Neutrophil (primary cell): ENCODE data around the gene ACSBG1.

ENCODE experiments used
- H3K27ac ChIP-seq: fragments of 200-600 bp; sonication (generic); 2 replicates; pipeline ENCODE4 v1.5.1; 2016; ENCODE audit warnings: mild to moderate bottlenecking, moderate library complexity
- H3K27me3 ChIP-seq: fragments of 200-600 bp; sonication (generic); 2 replicates; pipeline ENCODE4 v1.6.0; 2016; ENCODE audit warnings: mild to moderate bottlenecking
- H3K36me3 ChIP-seq: fragments of 200-600 bp; sonication (generic); 2 replicates; pipeline ENCODE4 v1.5.1; 2017
- H3K4me1 ChIP-seq, 2 experiments: fragments of 200-600 bp in 1 of 2; sonication (generic) in 1 of 2; 1 replicate in 1 of 2; 2 replicates in 1 of 2; pipeline versions ENCODE4 v1.5.1 to v1.6.1; 2013 to 2016; ENCODE audit warnings: low read depth in 1 of 2, low read length in 1 of 2, mild to moderate bottlenecking in 1 of 2, moderate library complexity in 1 of 2; ENCODE audit not compliant: control insufficient read depth in 1 of 2, insufficient read depth in 1 of 2
- H3K4me3 ChIP-seq, 2 experiments: fragments of 200-600 bp in 1 of 2; sonication (generic) in 1 of 2; 1 replicate in 1 of 2; 2 replicates in 1 of 2; pipeline ENCODE4 v1.5.1; 2013 to 2016; ENCODE audit warnings: low read depth in 1 of 2, low read length in 1 of 2, mild to moderate bottlenecking in 1 of 2, moderate library complexity in 1 of 2
- H3K9me3 ChIP-seq: fragments of 200-600 bp; sonication (generic); 2 replicates; pipeline ENCODE4 v1.5.1; 2016
- CTCF ChIP-seq: fragments of 200-600 bp; sonication (generic); IDR thresholded peaks from 2 replicates; pipeline ENCODE4 v1.5.1; 2016; ENCODE audit warnings: antibody characterized with exemption

Gene ACSBG1

GRCh38 chr15:78149068-78149804, 85.1 kb downstream of the ACSBG1 start, which contains the start of gene IDH3A:
TSS of gene IDH3A (plus strand) at chr15:78149362. CDS start at chr15:78149404, 42 bp downstream.
- peak within 1 kb of the TSS; percentile 81 to 82 for H3K4me3 ChIP-seq
- no peaks in the 10 kb centered on the region for H3K9me3 ChIP-seq
- peak; percentile 56 for TF ChIP-seq CTCF
- H3K36me3 ChIP-seq: no peaks in the 10 kb centered on the region
- peaks cover 5% of the 10 kb centered on the region for H3K27me3 ChIP-seq
- H3K4me1 ChIP-seq: peaks cover 13 to 21% of the 10 kb centered on the region in 2 experiments
- H3K27ac ChIP-seq: peak within 1 kb of the TSS; percentile 71

GRCh38 chr15:78148392-78149067, 85.8 kb downstream of the ACSBG1 start:
- peaks cover 13 to 21% of the 10 kb centered on the region in 2 experiments for H3K4me1 ChIP-seq
- no peak for TF ChIP-seq CTCF
- no peaks in the 10 kb centered on the region for H3K9me3 ChIP-seq
- H3K27me3 ChIP-seq: peaks cover 5% of the 10 kb centered on the region
- no peaks in the 10 kb centered on the region for H3K36me3 ChIP-seq
- peak overlapping the region; percentile 71 for H3K27ac ChIP-seq
- peak overlapping the region; percentile 81 to 82 for H3K4me3 ChIP-seq

- Histone ChIP-seq H3K36me3 (no peaks in the 10 kb centered on the region), H3K4me3 (no peak overlapping the region), H3K27ac (peak overlapping the region; percentile 71), H3K9me3 (no peaks in the 10 kb centered on the region), H3K4me1 (peaks cover 13 to 21% of the 10 kb centered on the region in 2 experiments), H3K27me3 (peaks cover 5% of the 10 kb centered on the region)
- TF ChIP-seq CTCF: no peak
Observed at GRCh38 chr15:78147566-78147965, 86.8 kb downstream of the ACSBG1 start.

DNA sequence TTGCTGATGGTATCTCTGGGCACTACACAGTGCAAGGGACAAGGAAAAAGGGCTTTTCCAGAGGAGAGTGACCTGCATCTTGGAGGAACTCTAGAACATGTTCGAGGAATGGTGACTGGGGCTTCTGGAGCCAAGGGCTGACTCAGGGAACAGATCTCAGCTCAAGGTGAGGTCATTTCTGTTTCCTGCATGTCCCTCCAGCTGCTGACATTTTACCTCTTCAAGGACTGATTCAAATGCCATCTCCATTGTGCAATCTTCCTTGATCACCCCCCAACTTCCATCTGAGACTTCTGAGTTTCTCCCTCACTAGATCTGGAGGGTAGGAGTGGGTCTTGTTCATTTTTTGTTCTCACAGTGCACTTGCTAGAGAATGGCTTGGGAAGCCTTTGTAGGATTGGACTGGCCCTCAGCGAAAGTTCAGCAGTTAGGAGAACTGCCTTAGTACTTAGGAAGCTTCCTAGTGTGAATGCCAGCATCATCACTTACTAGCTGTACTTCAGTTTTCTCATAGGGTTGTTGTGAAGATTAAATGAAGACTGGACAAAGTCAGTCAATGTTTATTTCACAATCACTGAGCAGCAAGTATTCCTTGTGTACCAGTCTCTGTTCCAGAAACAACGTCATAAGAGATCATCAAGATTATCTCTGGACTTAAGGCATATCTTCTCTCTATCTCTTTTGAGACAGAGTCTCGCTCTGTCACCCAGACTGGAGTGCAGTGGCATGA, 87.8 kb downstream of the ACSBG1 start:
- Histone ChIP-seq H3K36me3 (no peaks in the 10 kb centered on the region), H3K9me3 (no peaks in the 10 kb centered on the region), H3K4me3 (no peak overlapping the region), H3K27me3 (peaks cover 5% of the 10 kb centered on the region), H3K27ac (no peak overlapping the region), H3K4me1 (peaks cover 13 to 21% of the 10 kb centered on the region in 2 experiments)
- no peak for TF ChIP-seq CTCF

- no peak for TF ChIP-seq CTCF
- Histone ChIP-seq H3K9me3 (no peaks in the 10 kb centered on the region), H3K4me3 (no peak overlapping the region), H3K27me3 (no peaks in the 10 kb centered on the region), H3K4me1 (no peaks in the 10 kb centered on the region), H3K36me3 (no peaks in the 10 kb centered on the region), H3K27ac (no peak overlapping the region)
Observed at GRCh38 chr15:78142332-78142731, 92.0 kb downstream of the ACSBG1 start.
